Kidney epithelial cell (primary cell): Measurements from ENCODE around the gene PRSS35. TPM values are rescaled to one million over a fixed set of nuclear protein-coding genes. Genes with fewer than 3 reads are reported as not detected.

ENCODE experiments used
- DNase-seq: peaks from one replicate; pipeline ENCODE4 v3.0.0-alpha.2; 2010; ENCODE audit warnings: low read depth
- H3K27me3 ChIP-seq: 2 replicates; pipeline ENCODE4 v1.6.0; 2011; ENCODE audit warnings: low read length; ENCODE audit not compliant: control insufficient read depth, insufficient read depth
- H3K36me3 ChIP-seq: 2 replicates; pipeline ENCODE4 v1.5.1; 2011; ENCODE audit warnings: low read length; ENCODE audit not compliant: control insufficient read depth, insufficient read depth
- H3K4me3 ChIP-seq: 2 replicates; pipeline ENCODE4 v1.5.1; 2011; ENCODE audit warnings: low read depth, mild to moderate bottlenecking, control low read depth, low read length
- CTCF ChIP-seq: IDR thresholded peaks from 2 replicates; pipeline ENCODE4 v1.5.1; 2011; ENCODE audit warnings: mild to moderate bottlenecking, moderate library complexity, low read length, control low read depth, inconsistent platforms; ENCODE audit not compliant: insufficient read depth, poor library complexity, severe bottlenecking
- total RNA-seq: library from RNA; depleted of rRNA; stranded (reverse); fragments of >200 nt; gene quantifications from 2 replicates; pipeline ENCODE4 v1.2.3, GENCODE V29; 2015

Gene PRSS35
- 0.08 TPM in 1 of 2 replicates, not detected in the other for total RNA-seq

- peak; percentile 93 for TF ChIP-seq CTCF
- no peak for DNase-seq
- no peaks in the 10 kb centered on the region for H3K36me3 ChIP-seq
- H3K4me3 ChIP-seq: peak within 1 kb of the TSS; percentile 45
- H3K27me3 ChIP-seq: no peaks in the 10 kb centered on the region
Observed at GRCh38 chr6:83511901-83512681, at the start of gene PRSS35. TSS of gene PRSS35 (plus strand) at chr6:83512534. CDS start at chr6:83523442, 10,908 bp downstream.

GRCh38 chr6:83463886-83464285 lies 48.4 kb upstream of the PRSS35 start:
- no peaks in the 10 kb centered on the region for H3K27me3 ChIP-seq
- H3K4me3 ChIP-seq: no peak overlapping the region
- DNase-seq: no peak
- no peaks in the 10 kb centered on the region for H3K36me3 ChIP-seq
- no peak for TF ChIP-seq CTCF

GRCh38 chr6:83464381-83465140 lies 47.8 kb upstream of the PRSS35 start:
- DNase-seq: no peak
- no peaks in the 10 kb centered on the region for H3K36me3 ChIP-seq
- no peaks in the 10 kb centered on the region for H3K27me3 ChIP-seq
- H3K4me3 ChIP-seq: no peak overlapping the region
- no peak for TF ChIP-seq CTCF

GRCh38 chr6:83466328-83466727 lies 46.0 kb upstream of the PRSS35 start:
- no peak for TF ChIP-seq CTCF
- Histone ChIP-seq H3K27me3 (no peaks in the 10 kb centered on the region), H3K4me3 (no peak overlapping the region), H3K36me3 (no peaks in the 10 kb centered on the region)
- DNase-seq: no peak

GRCh38 chr6:83467620-83468036 lies 44.7 kb upstream of the PRSS35 start:
- no peak for TF ChIP-seq CTCF

GRCh38 chr6:83470001-83470400 lies 42.3 kb upstream of the PRSS35 start:
- Histone ChIP-seq H3K36me3 (no peaks in the 10 kb centered on the region), H3K27me3 (no peaks in the 10 kb centered on the region), H3K4me3 (no peak overlapping the region)
- DNase-seq: no peak
- no peak for TF ChIP-seq CTCF

More at GRCh38 chr6:83467620-83468036, 44.7 kb upstream of the PRSS35 start:
- Histone ChIP-seq H3K36me3 (no peaks in the 10 kb centered on the region), H3K27me3 (no peaks in the 10 kb centered on the region), H3K4me3 (no peak overlapping the region)
- no peak for DNase-seq
